Stimulated activated naive CD4-positive, alpha-beta T cell treated with Interleukin-2 at 50 U/mL for 16 hours (primary cell): ENCODE data around the gene CD38.

Source experiments
- DNase-seq: peaks from one replicate; lab custom pipeline; 2025; lab: John Stamatoyannopoulos, UW

The CD38 gene

GRCh38 chr4:15899511-15899910 lies 121.4 kb downstream of the CD38 start:
- no peak for DNase-seq

GRCh38 chr4:15901007-15901406 lies 122.9 kb downstream of the CD38 start:
- no peak for DNase-seq

- no peak for DNase-seq
Measured at GRCh38 chr4:15901998-15902397, 123.9 kb downstream of the CD38 start.

- no peak for DNase-seq
Measured at GRCh38 chr4:15902746-15903145, 124.6 kb downstream of the CD38 start.
